ENCODE data around the gene KRT34. TPM values are rescaled to one million over a fixed set of nuclear protein-coding genes. Genes with fewer than 3 reads are reported as not detected.
"Not testable (repeated sequence)": the region's sequence is repeated elsewhere in the genome, so short reads cannot be mapped to it uniquely, and the experiment has no call there.

Gene KRT34
- not detected in 2 replicates for total RNA-seq (2014; rRNA removed; shearing (Covaris generic))

DNA sequence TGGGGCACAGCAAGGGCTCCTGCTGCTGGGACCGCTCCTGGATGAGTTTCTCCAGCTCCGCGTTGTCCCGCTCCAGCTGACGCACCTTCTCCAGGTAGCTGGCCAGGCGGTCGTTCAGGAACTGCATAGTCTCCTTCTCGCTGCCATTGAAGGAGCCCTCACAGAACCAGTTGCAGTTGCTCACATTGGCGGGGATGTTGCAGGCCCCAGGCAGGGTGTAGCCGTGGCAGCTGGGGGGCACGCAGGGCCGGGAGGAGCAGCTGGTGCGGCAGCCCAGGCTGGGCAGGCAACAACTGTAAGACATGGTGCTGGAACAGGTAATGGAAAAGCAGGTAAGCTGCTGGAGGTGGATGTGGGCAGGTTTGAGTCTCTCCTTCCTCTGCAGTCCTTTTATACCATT is at the start of gene KRT34:
Gene KRT34, minus strand, starts transcription at position 364 of the 400 bp plus-strand sequence. Its CDS starts 60 bp downstream, at position 304.
- not testable (repeated sequence) for DNase-seq (ENCODE audit: low spot score)

DNA sequence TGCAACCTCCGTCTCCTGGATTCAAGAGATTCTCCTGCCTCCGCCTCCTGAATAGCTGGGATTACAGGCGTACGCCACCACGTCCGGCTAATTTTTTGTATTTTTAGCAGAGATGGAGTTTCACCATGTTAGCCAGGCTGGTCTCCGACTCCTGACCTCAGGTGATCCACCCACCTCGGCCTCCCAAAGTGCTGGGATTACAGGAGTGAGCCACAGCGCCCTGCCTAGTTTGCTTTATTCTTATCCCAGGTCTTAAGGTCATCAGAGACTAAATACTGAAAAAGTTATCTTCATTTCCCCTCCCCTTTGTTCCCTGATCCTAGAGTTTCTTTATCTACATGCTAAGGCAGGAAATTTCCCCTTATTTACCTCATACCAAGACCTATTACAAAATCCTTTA is 48.3 kb upstream of the KRT34 start:
- not testable (repeated sequence) for DNase-seq (ENCODE audit: low spot score)

DNA sequence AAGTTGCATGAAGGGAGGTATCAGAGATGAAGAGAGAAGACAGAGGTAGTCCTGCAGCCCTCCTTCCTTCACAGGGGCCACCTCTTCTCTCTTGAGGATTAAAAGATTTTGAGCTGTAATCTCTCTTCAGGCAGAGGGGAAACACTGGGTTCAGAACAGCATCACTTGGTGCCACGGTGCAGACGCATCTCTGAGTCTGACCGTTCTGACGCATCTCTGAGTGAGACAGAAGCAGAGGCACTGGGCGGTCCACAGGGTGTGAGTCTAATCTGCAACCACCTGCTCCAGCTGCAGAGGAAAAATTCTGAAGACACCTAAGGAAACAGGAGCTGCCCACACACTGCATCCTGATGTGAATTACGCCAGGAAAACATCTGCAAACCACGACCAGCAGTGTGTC is 47.6 kb upstream of the KRT34 start:
- no peak for DNase-seq (ENCODE audit: low spot score)

DNA sequence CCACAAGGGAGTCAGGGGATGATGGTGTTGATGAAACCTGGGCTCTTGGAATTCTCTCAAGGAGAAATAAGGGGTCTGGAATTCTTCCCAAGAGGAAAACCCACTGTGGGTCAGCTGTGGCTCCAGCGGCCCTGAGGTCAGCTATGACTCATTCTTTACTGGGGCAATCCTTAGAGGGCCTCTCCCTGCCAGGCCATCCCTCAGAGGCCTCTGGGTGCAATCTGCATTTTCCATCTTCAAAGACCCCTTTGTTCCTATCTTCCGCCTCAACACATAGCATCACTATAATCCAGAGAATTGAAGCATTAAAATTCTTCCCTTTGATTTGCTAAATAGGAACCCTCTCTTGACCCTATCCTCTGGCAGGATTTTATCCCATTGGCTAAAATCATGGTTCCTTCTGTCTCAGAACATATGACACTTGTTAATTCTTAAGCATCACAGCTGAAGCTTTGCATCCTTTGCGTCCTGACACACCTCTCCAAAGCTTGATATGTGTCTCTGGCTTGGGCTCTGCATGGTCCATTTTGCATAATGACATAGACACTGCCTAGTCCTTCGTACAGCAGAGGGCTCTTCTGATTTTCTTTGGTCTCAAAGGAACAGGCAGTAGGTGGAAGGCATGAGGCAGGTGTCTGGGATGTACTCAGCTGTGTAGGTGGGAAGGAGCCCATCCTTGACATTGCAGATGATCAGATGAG is 46.6 kb upstream of the KRT34 start:
- no peak for DNase-seq (ENCODE audit: low spot score)

DNA sequence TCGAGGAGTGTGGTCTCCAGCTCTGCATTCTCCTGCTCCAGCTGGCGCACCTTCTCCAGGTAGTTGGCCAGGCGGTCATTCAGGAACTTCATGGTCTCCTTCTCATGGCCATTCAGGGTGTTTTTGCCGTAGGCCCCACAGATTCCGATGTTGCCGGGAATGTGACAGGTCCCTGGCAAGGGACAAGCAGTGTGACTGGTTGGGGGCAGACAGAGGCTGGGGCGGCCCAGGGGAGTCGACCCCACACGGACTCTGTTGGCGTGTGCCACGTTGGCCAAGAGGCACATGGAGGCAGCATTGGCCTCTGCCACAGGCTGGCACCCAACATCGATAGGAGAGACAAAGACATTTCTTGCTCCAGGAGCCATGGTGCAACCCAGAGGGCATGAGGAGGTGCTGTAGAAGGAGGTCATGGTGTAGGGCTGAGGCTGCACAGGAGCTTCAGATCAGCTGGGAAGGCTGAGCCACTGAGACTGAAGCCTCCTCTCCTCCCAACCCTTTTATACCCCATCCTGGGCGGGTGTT is 42.1 kb upstream of the KRT34 start, which contains the start of gene KRT37:
Gene KRT37, minus strand, starts transcription at position 475 of the 525 bp plus-strand sequence. Its CDS starts 62 bp downstream, at position 413.
- DNase-seq (ENCODE audit: low spot score), result no peak

DNA sequence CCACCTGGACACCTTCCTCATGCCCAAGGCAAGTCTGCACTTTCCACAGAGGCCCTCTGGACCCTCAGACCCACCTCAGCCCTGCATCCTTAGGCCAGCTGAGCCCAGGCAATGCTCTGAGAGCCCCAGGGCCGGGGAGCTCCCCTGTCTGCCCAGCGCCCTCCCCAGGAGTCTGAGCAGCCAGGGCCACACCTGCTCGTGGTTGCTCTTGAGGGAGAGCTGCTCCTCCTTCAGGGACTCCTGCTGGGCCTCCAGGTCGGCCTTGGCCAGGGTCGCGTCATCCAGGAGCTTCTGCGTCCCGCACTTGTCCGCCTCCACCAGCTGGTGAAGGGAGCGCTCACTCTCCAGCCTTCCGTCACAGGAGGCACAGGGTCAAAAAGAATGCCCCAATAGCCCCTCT is 40.5 kb upstream of the KRT34 start:
- not testable (repeated sequence) for DNase-seq (ENCODE audit: low spot score)

DNA sequence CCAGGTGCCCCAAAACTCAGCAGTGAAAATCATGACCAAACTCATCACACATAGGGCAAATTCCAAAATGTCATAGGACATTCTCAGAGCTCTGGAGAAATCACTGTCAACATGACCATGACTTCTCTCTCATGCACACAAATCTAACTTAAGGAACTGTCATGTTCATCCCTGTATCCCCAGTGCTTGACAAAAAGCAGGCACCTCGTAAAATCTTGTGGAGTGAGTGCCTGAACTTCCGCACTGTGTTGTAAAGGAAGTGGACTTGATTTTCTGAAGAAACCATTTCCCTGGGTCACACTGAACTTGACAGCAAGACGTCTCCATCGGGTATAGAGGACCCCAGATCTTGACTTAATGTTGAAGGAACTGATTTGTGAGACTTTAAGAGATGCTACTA is 39.5 kb upstream of the KRT34 start:
- no peak for DNase-seq (ENCODE audit: low spot score)

DNA sequence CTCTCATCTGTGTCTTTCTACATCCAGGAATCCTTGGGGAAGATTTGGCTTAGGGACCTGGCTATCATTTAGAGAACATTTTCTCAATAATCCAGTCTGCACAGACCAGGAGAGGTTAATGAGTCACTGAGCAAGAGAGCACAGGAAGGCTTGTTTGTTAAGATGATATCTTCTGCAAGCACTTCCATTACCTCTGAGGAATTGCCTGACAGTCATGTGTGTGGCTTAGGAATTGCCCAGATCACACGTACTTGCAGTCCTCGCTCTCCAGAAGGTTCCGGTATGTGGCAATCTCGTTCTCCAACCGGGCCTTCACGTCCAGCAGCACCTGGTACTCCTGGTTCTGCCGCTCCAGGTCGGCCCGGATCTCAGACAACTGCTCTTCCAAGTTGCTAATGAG is 39.0 kb upstream of the KRT34 start:
- DNase-seq (ENCODE audit: low spot score), result no peak

DNA sequence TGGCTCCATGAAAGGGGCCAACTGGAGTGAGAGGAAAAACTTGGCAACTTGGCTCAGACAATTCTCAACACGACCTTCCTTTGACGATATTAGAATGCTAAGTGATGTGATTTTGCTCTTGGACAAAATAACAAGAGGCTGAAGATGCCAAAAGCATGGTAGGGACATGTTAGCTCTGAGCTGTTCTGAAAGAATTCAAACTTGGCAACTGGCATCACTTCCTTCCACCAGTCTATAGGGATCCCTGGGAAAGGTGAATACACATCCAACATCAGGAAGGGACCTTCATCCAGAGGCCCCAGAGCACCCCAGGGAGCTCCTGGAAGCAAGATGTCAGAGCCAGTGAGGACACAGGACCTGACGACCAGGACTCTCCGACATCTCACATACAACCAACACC is 38.0 kb upstream of the KRT34 start:
- no peak for DNase-seq (ENCODE audit: low spot score)

DNA sequence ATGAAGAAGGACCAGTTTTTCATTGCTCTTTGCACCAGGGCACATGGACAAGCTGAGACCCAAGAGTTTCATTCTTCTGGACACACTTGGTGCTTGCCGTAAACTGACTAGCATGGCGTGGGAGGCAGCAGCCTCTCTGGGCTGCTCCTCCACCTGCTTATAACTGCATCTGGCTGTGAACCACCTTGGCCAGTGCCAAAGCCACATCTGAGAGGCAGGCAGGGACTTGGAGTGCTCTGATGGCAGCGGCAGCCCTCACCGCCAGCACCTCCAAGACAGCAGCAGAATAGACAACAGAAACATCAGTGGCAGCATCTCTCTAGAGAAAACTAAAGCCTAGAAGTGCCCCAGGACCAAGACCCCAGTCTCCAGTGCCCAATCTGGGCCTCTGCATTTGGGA is 37.6 kb upstream of the KRT34 start:
- DNase-seq (ENCODE audit: low spot score), result no peak

DNA sequence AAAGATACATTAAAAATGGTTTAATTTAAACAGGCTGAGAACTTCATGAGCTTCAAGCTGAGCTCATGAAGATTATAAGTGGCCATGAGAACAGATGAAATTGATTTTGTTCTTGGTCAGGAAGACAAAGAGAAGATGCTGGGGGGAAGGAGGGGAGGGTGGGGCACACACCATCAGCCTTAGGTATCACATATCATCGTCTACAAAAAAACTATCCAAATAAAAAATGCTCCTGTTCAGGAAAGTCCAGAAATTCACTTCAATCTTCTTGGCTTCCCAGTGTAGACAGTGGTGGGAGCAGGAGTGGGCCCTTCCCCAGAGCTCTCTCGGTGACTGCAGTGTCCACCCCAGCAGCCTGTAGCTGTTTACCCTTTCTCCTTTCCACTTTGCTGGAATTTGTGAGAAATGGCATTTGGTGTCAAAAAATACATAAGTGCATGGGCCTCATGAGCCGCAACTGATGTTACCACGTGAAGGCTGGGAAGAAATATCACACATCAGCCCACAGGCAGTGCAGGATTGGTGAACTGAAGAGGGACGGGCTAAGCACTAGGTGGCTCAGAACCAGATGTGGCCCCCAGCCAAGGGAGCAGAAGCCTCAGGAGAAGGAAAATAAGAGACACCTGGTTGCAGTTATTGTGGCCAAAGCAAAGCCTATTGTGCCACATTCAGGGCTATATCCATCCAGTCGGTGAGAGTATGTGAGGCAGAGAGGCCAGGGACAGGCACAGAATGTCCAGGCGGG is 36.2 kb upstream of the KRT34 start:
- no peak for DNase-seq (ENCODE audit: low spot score)

DNA sequence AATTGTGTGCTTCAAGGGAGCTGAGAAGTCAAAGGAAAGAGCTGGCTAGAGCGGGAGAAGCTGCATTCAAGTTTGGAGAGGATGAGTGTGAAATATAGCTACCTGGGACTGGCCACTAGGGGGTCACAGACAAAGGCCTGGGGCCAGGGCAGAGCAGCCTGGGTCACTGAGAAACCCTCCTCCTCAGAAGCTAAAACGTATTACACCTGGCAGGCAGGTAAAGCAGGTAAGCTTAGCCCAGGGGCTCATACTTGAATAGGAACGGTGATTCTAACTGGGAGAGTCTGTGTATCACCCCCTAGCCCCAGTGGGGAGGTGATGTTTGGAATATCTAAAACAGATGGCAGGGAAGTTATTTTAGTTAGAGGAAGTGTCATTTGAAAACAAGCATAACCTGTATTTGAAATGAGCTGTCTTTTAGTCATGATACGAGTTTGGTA is 35.5 kb upstream of the KRT34 start:
- DNase-seq (ENCODE audit: low spot score), result peak; percentile 71

DNA sequence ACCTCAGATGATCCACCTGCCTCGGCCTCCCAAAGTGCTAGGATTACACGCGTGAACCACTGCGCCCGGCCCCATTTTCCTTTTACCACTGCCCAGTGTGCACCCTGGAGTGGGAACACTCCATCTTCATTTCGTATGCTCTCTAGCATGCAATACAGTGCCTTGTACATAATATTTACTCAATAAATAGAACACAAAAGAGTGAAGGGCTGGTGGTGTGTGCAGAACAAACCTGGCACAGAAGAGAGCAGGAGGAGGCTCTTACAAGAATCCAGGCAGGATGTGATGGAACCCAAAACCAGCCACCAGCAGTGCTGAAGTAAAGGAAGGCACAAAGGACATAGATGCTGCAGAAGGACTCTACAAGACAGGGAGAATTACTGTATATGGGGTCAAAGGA is 35.0 kb upstream of the KRT34 start:
- DNase-seq (ENCODE audit: low spot score), result no peak

DNA sequence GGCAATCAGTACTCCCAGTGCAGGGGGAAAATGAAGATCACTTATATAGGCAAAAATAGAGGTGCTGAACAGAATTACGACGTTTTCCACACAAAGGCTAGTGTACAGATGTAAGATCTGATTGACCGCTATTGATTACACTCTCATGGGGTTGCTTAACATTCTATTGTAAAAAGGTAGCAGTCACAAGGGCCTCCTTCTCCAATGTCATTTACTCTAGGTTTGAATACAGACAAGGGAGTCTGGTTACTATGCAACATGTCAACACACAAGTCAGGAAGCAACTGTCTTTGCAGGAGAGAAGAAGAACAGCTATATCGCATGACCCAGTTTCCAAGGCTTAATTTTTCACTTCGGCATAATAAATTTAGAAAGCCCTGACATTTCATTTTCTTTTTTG is 34.4 kb upstream of the KRT34 start:
- no peak for DNase-seq (ENCODE audit: low spot score)

DNA sequence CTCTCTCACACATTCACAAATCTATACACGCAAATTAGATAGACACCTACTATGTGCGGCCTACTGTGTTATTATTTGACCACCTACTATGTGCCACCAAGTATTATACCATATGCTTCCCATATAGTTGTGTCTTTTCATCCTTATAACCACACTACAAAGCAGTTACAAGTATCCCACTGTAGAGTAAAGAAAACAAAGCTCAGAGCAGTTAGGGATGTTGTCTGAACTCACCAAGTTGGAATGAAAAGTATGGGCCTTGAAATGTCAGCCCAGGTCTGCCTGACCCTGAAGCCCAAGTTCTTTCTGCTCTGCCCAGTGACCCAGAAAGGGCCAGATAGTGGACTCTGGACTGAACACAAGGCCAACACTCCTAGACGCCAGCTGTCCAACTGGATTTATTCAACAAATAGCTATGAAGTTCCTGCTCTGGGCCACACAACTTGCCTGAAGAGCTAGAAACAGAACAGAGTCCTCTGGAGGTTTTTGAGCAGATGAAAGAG is 33.8 kb upstream of the KRT34 start:
- DNase-seq (ENCODE audit: low spot score), result no peak

DNA sequence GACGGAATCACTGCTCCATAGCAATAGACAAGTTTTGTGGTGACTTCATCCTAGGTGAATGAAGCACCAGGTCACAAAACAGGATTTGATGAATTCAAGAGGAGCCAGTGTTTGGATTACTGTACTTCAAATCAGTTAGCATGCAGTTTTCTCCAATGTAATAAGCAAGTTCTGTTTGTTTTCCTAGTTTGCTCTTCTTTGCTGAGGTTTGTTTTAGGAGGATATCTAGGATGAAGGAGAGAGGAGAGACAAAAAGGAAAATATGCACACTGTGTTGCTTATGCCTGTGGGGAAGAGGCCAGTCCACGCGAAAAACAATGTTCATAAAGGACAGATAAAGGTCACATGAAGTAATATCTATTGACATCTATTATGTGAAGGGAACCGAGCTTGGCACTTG is 33.3 kb upstream of the KRT34 start:
- no peak for DNase-seq (ENCODE audit: low spot score)

DNA sequence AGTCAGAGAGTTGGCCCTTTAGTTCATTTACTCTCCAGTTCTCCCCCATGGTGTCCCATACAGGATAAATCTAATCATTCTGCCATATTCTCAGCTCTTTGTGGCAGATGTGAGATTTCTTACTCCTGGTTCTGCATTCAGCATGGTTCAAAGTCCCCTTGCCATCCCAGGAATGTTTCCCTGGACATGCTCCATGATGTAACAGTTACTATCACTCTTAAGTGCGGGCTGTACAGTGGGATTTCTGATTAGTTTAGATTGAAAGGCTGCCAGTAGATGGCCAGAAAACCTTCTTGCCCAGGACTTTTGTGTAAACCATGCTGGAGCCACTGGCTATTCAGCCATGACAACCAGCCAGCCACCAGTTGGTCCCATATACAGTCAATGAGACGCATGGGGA is 31.9 kb upstream of the KRT34 start:
- no peak for DNase-seq (ENCODE audit: low spot score)

DNA sequence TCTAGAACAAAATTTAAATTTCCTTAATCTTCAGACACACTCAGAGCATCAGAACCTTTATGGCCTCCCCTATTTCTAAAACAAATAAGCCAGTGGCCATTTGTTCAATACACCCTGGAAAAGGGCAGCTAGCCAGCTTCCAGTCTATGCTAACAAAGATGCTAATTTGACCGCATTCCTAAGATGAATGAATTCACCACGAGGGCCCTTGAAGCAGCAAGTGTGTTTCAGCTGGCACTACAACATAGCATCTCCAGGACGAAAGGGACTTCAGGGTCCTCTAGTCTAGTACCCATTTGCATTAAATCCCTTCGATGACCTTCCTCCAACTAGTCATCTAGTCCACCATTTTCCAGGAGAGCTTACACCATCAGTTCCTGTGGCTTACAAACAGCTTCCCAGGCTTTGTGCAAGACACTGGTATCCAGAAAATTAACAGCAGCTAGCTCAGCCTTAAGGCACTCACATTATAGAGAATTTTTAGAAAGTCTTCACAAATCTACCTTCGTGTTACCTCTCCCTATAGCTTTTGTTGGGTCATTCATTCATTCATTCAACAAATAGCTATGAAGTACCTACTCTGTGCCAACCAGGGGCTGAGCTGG is 31.3 kb upstream of the KRT34 start:
- DNase-seq (ENCODE audit: low spot score), result no peak

DNA sequence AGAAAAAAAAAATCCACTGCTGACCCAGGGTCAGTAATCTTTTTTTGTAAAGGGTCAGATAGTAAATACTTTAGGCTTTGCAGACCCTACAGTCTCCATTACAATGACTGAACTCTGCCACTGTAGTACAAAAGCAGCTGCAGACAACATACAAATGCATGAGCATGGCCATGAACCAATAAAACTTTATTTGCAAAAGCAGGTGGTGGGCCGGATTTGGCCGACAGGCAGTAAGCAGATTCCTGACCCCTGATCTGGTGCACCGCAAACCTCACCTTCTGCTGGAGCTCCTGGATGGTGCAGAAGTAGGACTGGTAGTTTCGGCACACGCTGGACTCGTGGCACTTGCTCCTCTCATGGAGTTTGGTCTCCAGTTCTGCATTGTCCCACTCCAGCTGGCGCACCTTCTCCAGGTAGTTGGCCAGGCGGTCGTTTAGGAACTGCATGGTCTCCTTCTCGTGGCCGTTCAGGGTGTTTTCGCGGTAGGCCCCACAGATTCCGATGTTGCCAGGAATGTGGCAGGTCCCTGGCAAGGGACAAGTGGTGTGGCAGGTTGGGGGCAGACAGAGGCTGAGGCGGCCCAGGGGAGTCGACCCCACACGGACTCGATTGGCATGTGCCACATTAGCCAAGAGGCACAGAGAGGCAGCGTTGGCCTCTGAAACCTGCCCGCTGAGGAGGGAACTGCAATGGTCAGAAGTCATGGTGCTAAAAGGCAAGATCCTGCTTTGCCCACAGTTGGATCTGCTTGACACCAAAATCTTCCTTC is 29.1 kb upstream of the KRT34 start:
- DNase-seq (ENCODE audit: low spot score), result no peak

DNA sequence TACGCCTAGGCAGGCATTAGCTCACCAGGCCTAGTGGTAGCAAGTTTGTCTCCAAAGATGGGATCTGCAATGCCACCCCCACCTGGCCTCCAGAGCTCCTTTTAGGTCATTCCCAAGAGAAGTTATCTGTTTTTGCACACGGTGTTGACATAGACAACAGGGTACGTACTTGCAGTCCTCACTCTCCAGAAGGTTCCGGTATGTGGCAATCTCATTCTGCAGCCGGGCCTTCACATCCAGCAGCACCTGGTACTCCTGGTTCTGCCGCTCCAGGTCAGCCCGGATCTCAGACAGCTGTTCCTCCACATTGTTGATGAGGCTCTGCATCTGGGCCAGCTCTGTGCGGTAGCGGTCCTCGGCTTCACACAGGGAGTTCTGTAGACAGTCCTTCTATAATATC is 25.1 kb upstream of the KRT34 start:
- no peak for DNase-seq (ENCODE audit: low spot score)

DNA sequence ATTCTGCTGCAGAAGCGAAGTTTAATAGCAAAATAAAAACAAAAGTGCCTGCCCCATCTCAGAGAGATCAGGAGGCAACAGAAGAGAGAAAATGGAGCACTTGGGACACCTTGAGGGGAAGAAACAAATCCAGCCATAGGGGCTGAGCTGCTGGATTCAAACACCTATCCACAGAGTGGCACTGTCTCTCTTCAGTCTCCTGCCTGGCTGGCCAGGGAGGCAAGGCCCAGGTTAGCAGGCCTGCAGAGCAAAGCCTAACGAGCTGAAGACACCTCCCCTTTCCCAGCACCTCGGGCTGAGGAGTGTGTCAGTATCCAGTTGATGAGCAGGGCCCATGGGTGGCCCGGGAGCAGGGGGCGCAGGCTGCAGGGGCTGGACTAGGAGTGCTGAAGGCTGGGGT is 24.1 kb upstream of the KRT34 start:
- DNase-seq (ENCODE audit: low spot score), result peak; percentile 16

Data from HT-29 (cell line).